22Rv1 (cell line): Measurements from ENCODE around the gene NOL7.

Experiments
- ZFX ChIP-seq: fragments of 450-650 bp; IDR thresholded peaks from 2 replicates; pipeline ENCODE4 v1.6.1; 2017; ENCODE audit warnings: antibody characterized with exemption, borderline replicate concordance
- TF ChIP-seq, protein P1 (sequence below): fragments of 450-650 bp; IDR thresholded peaks from 2 replicates; pipeline ENCODE4 v1.5.1; 2017; ENCODE audit warnings: mild to moderate bottlenecking

GRCh38 chr6:13614126-13614925 lies 809 bp upstream of the NOL7 start:
- TF ChIP-seq, protein P1, sequence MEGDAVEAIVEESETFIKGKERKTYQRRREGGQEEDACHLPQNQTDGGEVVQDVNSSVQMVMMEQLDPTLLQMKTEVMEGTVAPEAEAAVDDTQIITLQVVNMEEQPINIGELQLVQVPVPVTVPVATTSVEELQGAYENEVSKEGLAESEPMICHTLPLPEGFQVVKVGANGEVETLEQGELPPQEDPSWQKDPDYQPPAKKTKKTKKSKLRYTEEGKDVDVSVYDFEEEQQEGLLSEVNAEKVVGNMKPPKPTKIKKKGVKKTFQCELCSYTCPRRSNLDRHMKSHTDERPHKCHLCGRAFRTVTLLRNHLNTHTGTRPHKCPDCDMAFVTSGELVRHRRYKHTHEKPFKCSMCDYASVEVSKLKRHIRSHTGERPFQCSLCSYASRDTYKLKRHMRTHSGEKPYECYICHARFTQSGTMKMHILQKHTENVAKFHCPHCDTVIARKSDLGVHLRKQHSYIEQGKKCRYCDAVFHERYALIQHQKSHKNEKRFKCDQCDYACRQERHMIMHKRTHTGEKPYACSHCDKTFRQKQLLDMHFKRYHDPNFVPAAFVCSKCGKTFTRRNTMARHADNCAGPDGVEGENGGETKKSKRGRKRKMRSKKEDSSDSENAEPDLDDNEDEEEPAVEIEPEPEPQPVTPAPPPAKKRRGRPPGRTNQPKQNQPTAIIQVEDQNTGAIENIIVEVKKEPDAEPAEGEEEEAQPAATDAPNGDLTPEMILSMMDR, result no peak
- TF ChIP-seq ZFX, result no peak
